GM12872 (cell line): ENCODE data around the gene KLK13.

Source experiments
- CTCF ChIP-seq: IDR thresholded peaks from 3 replicates; pipeline ENCODE4 v1.5.1; 2011; ENCODE audit warnings: low read depth, mild to moderate bottlenecking, low read length, moderate library complexity; ENCODE audit not compliant: insufficient read depth

The KLK13 gene

GRCh38 chr19:51107406-51108065 lies 42.6 kb upstream of the KLK13 start:
- TF ChIP-seq CTCF = peak; percentile 23; the same call in 1 of the 3 replicates

- TF ChIP-seq CTCF = no peak
These were observed 39.0 kb upstream of the KLK13 start for GRCh38 chr19:51103926-51104341.

DNA sequence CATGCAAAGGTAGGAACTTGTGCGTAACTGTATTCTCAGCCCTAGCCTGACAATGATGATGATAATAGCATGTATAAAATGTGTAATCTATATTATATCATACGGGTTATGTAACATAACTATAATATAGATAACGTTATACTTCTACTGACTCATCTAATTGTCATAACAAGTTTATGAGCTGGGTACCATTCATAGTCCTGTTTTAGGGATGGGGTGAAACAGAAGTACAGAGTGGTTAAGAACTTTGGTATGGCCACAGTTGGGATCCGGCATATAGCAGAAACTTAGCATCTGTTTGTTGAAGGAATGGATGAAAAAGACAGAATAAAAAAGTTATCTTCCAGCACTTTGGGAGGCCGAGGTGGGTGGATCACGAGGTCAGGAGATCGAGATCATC lies 38.1 kb upstream of the KLK13 start:
- TF ChIP-seq CTCF = no peak

- no peak for TF ChIP-seq CTCF
These were observed 36.4 kb upstream of the KLK13 start for GRCh38 chr19:51101171-51101865.

DNA sequence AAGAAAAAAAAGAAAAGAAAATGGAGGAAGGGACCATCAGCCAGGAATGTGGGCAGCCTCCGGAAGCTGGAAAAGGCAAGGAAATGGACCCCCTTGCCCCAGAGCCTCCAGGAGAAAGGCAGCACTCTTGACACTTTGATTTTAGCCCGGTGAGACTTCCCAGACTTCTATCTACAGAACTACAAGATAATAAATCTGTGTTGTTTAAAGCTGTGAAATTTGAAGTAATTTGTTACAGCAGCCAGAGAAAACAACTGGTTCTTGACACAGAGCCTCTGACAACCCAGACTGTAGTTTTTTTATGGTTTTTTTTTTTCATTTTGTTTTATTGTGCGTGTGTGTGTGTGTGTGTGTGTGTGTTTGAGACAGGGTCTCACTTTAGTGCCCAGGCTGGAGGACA lies 35.7 kb upstream of the KLK13 start:
- TF ChIP-seq CTCF = no peak

GRCh38 chr19:51099047-51099382 lies 34.1 kb upstream of the KLK13 start:
- no peak for TF ChIP-seq CTCF

- TF ChIP-seq CTCF = no peak
These were observed 33.6 kb upstream of the KLK13 start for GRCh38 chr19:51098365-51099046.
